Endothelial cell of umbilical vein (primary cell): Measurements from ENCODE around the gene VANGL2. TPM values are rescaled to one million over a fixed set of nuclear protein-coding genes. Genes with fewer than 3 reads are reported as not detected.

ENCODE experiments used
- BruUV-seq: library from RNA; stranded (reverse); fragments of 400-500 nt; replicated peaks from 2 replicates; lab custom pipeline; 2021; lab: Mats Ljungman, UMichigan
- CTCF ChIA-PET: fragments of 300-600, 350-600 bp; sonication (Branson Sonifier 250); formaldehyde crosslinking; loops from one replicate; lab custom pipeline; 2021; ENCODE audit warnings: antibody characterized with exemption, inconsistent platforms; lab: Charles Lee
- POLR2A ChIA-PET: fragments of 300-600, 350-600 bp; sonication (Branson Sonifier 250); formaldehyde crosslinking; loops from one replicate; lab custom pipeline; 2021; ENCODE audit warnings: antibody characterized with exemption, inconsistent platforms; lab: Charles Lee
- DNase-seq: peaks from one replicate; pipeline ENCODE4 v3.0.0-alpha.2; 2011; ENCODE audit warnings: low read depth, low spot score
- FAIRE-seq: peaks from 2 replicates; lab custom pipeline; 2011; peaks lifted over from hg19 to GRCh38; lab: Jason Lieb, UNC
- H2AFZ ChIP-seq: 2 replicates; pipeline ENCODE4 v1.6.0; 2012; ENCODE audit warnings: low read depth, low read length, control low read depth, inconsistent platforms
- H3K27ac ChIP-seq: 2 replicates; pipeline ENCODE4 v1.5.1; 2011; ENCODE audit warnings: low read depth, mild to moderate bottlenecking, control low read depth, low read length, moderate library complexity; ENCODE audit not compliant: insufficient read depth
- H3K27me3 ChIP-seq, 2 experiments: 2 replicates each; pipeline versions ENCODE4 v1.6.0 to v1.6.1; 2011; ENCODE audit warnings: low read length in 2 of 2, mixed read lengths in 1 of 2; ENCODE audit not compliant: control insufficient read depth in 2 of 2, insufficient read depth in 2 of 2
- H3K36me3 ChIP-seq, 2 experiments: 2 replicates in 1 of 2; 3 replicates in 1 of 2; pipeline ENCODE4 v1.5.1; 2011; ENCODE audit warnings: low read length in 2 of 2, mild to moderate bottlenecking in 1 of 2, moderate library complexity in 1 of 2; ENCODE audit not compliant: control insufficient read depth in 2 of 2, insufficient read depth in 2 of 2; ENCODE audit errors: extremely low read depth in 1 of 2
- H3K4me1 ChIP-seq: 3 replicates; pipeline ENCODE4 v1.5.1; 2011; ENCODE audit warnings: mild to moderate bottlenecking, low read length; ENCODE audit not compliant: control insufficient read depth, insufficient read depth; ENCODE audit errors: extremely low read depth
- H3K4me2 ChIP-seq: 2 replicates; pipeline ENCODE4 v1.6.1; 2011; ENCODE audit warnings: low read length, control low read depth, mixed read lengths; ENCODE audit not compliant: insufficient read depth
- H3K4me3 ChIP-seq, 3 experiments: fragments of 200-600 bp in 1 of 3; sonication (generic), shearing (Covaris generic) in 1 of 3; replicated peaks in 1 of 3; 2 replicates each; pipeline ENCODE4 v1.5.1; 2011 to 2016; ENCODE audit warnings: control low read depth in 3 of 3, low read length in 3 of 3, mild to moderate bottlenecking in 2 of 3, inconsistent platforms in 1 of 3, low read depth in 1 of 3, moderate library complexity in 1 of 3; ENCODE audit not compliant: insufficient read depth in 1 of 3
- H3K79me2 ChIP-seq: 2 replicates; pipeline ENCODE4 v1.6.0; 2012; ENCODE audit warnings: low read length, inconsistent platforms; ENCODE audit not compliant: control insufficient read depth, insufficient read depth
- H3K9ac ChIP-seq: replicated peaks from 2 replicates; pipeline ENCODE3; 2011; ENCODE audit warnings: low read length, control low read depth; ENCODE audit not compliant: insufficient read depth; ENCODE audit errors: extremely low read depth
- H3K9me1 ChIP-seq: replicated peaks from 3 replicates; pipeline ENCODE4 v1.6.0; 2011; ENCODE audit warnings: mild to moderate bottlenecking, low read length; ENCODE audit not compliant: control insufficient read depth, insufficient read depth; ENCODE audit errors: extremely low read depth
- H3K9me3 ChIP-seq: replicated peaks from 2 replicates; pipeline ENCODE4 v1.5.1; 2012; ENCODE audit warnings: low read length, inconsistent platforms; ENCODE audit not compliant: control insufficient read depth, insufficient read depth
- H4K20me1 ChIP-seq: replicated peaks from 2 replicates; pipeline ENCODE3; 2011; ENCODE audit warnings: mild to moderate bottlenecking, low read length; ENCODE audit not compliant: control insufficient read depth, insufficient read depth; ENCODE audit errors: extremely low read depth
- CTCF ChIP-seq, 2 donors: IDR thresholded peaks; 1 replicate in 1 of 2; 2 replicates in 1 of 2; pipeline ENCODE4 v1.5.1; 2011; ENCODE audit warnings: low read length in 2 of 2, mild to moderate bottlenecking in 2 of 2, moderate library complexity in 2 of 2, control low read depth in 1 of 2, inconsistent platforms in 1 of 2, low read depth in 1 of 2; ENCODE audit not compliant: insufficient read depth in 1 of 2; ENCODE audit errors: extremely low read depth in 1 of 2
- EZH2 ChIP-seq: IDR thresholded peaks from 2 replicates; pipeline ENCODE4 v1.6.1; 2012; ENCODE audit warnings: borderline replicate concordance, low read depth, mild to moderate bottlenecking, moderate library complexity, low read length, inconsistent platforms; ENCODE audit not compliant: severe bottlenecking
- FOS ChIP-seq: IDR thresholded peaks from 2 replicates; pipeline ENCODE4 v1.6.1; 2011; ENCODE audit warnings: mild to moderate bottlenecking, low read length, moderate library complexity, borderline replicate concordance; ENCODE audit not compliant: insufficient read depth
- GATA2 ChIP-seq: IDR thresholded peaks from 2 replicates; pipeline ENCODE4 v1.7.0; 2011; ENCODE audit warnings: low read depth, mild to moderate bottlenecking, moderate library complexity, mixed read lengths, low read length; ENCODE audit not compliant: insufficient read length, insufficient read depth
- JUN ChIP-seq: IDR thresholded peaks from 2 replicates; pipeline ENCODE4 v1.6.1; 2011; ENCODE audit warnings: borderline replicate concordance, low read depth; ENCODE audit not compliant: insufficient read length, insufficient read depth
- MAX ChIP-seq: IDR thresholded peaks from 2 replicates; pipeline ENCODE4 v1.6.1; 2011; ENCODE audit not compliant: insufficient read depth, insufficient read length
- MYC ChIP-seq: IDR thresholded peaks from one replicate; pipeline ENCODE4 v1.6.1; 2011; ENCODE audit warnings: mild to moderate bottlenecking, low read depth, low read length
- POLR2A ChIP-seq: IDR thresholded peaks from 2 replicates; pipeline ENCODE4 v1.6.1; 2012; ENCODE audit warnings: low read depth, mild to moderate bottlenecking, control low read depth, low read length
- POLR2AphosphoS5 ChIP-seq: IDR thresholded peaks from 2 replicates; pipeline ENCODE4 v1.6.1; 2012; ENCODE audit warnings: low read depth, mild to moderate bottlenecking, control low read depth, low read length, moderate library complexity; ENCODE audit not compliant: insufficient read depth
- dilution Hi-C: fragments of 300-500 bp; cut with MboI; formaldehyde crosslinking; loops from one replicate; pipeline ENCODE4 v1.15.0; 2019; ENCODE audit warnings: low sequenced_read_pairs; ENCODE audit not compliant: extremely low pct_ligation_motif_present
- intact Hi-C: fragments of 100-400 bp; cut with micrococcal nuclease; formaldehyde crosslinking; loops from one replicate; pipeline ENCODE4 v1.10.0; 2022
- polyA plus RNA-seq, 4 experiments: library from polyadenylated mRNA; depleted of rRNA in 3 of 4; stranded (reverse) in 3 of 4; unstranded in 1 of 4; fragments of >200 nt; gene quantifications; 2 replicates each; pipeline versions ENCODE4 v1.2.1 to v1.2.3, GENCODE V29; 2011 to 2012; ENCODE audit warnings: missing spikeins in 1 of 4
- total RNA-seq: library from RNA; stranded (reverse); gene quantifications from 2 replicates; pipeline ENCODE4 v1.2.3, GENCODE V29; 2021

VANGL2 gene
- total and polyA plus RNA-seq, 2 donors (not counting 3 experiments of a cell fraction or from before 2014, with no cell fraction given) = 0.01 TPM; not detected in 1

GRCh38 chr1:160421881-160422280, 21.5 kb downstream of the VANGL2 start:
- Histone ChIP-seq H3K4me1 (no peaks in the 10 kb centered on the region), H3K27me3 (peaks cover 8 to 9% of the 10 kb centered on the region in 2 experiments), H3K36me3 (no peaks in the 10 kb centered on the region), H3K79me2 (no peaks in the 10 kb centered on the region), H3K9me3 (no peaks in the 10 kb centered on the region), H3K9ac (no peak overlapping the region), H3K27ac (no peak overlapping the region), H3K9me1 (no peaks in the 10 kb centered on the region), H3K4me3 (no peak overlapping the region), H2AFZ (no peak overlapping the region), H3K4me2 (no peak overlapping the region), H4K20me1 (no peaks in the 10 kb centered on the region)
- intact Hi-C loops (no loop called here), dilution Hi-C loops (no loop called here)
- no peak for FAIRE-seq
- POLR2A ChIA-PET = no interaction called here
- no peak for TF ChIP-seq GATA2
- TF ChIP-seq CTCF (IDR thresholded peaks at IDR 0.05; ENCODE audit: extremely low read depth in 1 of 2, insufficient read depth in 1 of 2, low read depth in 1 of 2, low read length in 2 of 2) = no peak
- no peak for TF ChIP-seq EZH2
- TF ChIP-seq FOS = no peak
- no peak for TF ChIP-seq MYC
- TF ChIP-seq POLR2A = no peak
- TF ChIP-seq JUN = no peak
- no peak for TF ChIP-seq MAX
- no peak for TF ChIP-seq POLR2AphosphoS5
- no peak for DNase-seq
- BruUV-seq = no TSS peak
- CTCF ChIA-PET = no interaction called here
